8988T (cell line): ENCODE data around the gene JADE2.
"Not testable (repeated sequence)": the region's sequence is repeated elsewhere in the genome, so short reads cannot be mapped to it uniquely, and the experiment has no call there.

Source experiments
- DNase-seq: peaks from one replicate; pipeline ENCODE4 v3.0.0; 2011

The JADE2 gene

DNA sequence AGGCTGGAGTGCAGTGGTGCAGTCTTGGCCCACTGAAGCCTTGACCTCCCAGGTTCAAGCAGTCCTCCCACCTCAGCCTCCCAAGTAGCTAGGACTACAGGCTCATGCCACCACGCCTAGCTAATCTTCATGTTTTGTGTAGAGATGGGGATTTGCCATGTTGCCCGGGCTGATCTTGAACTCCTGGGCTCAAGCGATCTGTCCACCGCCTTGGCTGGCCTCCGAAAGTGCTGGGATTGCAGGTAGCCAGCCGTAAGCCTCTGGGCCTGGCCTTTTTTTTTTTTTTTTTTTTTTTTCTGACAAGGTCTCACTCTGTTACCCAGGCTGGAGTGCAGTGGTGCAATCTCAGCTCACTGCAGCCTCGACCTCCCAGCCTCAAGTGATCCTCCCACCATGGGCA, 27.2 kb downstream of the JADE2 start:
- not testable (repeated sequence) for DNase-seq

DNA sequence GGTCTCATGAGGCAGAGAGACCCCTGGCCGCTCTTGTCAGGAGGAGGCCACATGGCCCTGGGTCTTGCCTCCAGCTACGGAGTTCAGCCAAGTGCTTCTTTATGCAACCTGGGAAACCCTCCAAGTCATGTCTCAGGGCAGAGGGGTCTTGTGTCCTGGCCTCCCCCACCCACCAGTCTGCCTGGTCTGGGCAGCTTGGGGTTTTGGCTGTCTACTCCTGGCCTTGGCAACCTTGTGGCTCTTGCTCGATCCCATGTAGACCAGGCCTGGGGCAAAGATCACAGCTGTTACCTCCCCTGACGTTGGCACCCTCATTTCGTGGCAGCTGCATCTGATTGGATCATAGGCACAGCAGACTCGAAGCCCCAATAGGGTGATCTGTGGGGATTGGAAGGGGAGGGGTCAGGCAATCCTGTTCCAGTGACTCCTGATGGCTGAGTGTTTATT, 28.4 kb downstream of the JADE2 start:
- DNase-seq = no peak

GRCh38 chr5:134554319-134555222, 29.1 kb downstream of the JADE2 start:
- no peak for DNase-seq

GRCh38 chr5:134555223-134555889, 29.9 kb downstream of the JADE2 start:
- no peak for DNase-seq

DNA sequence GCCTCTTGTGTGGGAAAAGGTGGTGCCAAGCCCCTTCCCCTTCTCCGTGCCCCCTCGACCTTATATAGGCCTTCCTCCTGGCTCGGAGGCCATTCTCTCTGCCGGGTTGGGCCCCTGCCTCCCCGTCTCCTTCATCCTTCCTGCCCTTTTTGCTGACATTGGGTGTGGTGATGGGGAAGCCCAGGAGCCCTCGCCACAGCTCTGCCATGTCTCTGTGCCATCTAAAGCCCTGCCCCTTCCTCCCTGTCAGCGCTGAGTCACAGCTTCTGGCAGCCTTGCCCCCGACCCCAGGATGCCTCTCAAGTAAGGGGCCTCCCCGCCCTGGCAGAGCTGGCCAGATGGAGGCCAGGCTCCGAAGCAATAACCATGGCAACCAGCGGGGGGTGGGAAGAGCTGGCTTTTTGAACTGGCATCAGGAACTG, 30.4 kb downstream of the JADE2 start:
- DNase-seq = peak; percentile 90

GRCh38 chr5:134556588-134556987, 31.1 kb downstream of the JADE2 start:
- DNase-seq = not testable (repeated sequence)

DNA sequence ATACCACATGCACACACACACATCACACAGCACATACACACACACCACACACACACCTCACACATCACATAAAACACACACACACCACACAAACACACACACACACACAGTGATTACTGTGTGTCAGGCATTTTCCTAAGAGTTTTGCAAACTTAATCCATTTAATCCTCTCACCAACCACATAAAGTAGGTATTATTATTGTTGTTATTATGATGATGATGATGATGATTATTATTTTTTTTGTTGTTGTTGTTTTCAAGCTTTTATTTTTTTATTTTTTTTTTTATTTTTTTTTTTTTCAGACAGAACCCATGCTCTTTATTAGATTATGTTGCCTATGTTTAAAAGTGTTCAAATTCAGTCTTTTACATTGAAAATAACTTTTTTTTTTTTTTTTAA, 31.5 kb downstream of the JADE2 start:
- DNase-seq = no peak

GRCh38 chr5:134559672-134560071, 34.2 kb downstream of the JADE2 start:
- no peak for DNase-seq

GRCh38 chr5:134560698-134561097, 35.2 kb downstream of the JADE2 start:
- DNase-seq = no peak

- no peak for DNase-seq
Measured at GRCh38 chr5:134561871-134562296, 36.4 kb downstream of the JADE2 start.

GRCh38 chr5:134563221-134563620, 37.8 kb downstream of the JADE2 start:
- DNase-seq = no peak

DNA sequence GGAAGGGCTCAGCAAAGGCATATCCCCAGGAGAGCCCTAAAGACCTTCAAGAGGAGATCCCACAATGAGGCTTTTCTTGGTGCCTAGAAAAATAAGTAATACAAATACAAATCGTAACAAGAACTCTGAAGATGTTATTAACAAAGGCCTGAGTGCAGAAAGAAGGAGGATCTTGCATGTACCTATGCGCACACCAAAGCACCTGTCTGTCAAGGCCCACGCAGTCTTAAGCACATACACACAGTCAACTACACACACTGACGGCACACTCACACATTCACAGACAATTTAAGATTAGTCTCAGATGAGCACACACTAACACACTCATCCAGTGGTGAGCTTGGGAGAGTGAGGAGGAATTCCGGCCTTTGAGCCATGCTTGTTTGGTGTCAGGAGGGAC, 38.5 kb downstream of the JADE2 start:
- no peak for DNase-seq

DNA sequence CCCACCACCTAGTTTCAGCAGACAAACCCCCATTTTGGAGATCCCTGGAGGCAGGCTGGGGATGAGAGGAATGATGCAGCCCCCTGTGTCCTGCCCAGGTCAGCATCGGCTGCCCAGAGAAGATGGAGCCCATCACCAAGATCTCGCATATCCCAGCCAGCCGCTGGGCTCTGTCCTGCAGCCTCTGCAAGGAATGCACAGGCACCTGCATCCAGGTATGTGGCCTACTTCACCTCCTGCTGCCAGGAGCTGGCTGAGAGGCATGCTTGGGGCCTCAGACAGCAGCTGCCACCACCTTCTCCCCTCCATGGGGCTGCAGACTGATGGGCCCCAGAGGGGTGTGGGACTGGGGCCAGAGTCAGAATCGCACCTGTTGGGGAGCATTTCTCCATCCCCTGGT, 38.9 kb downstream of the JADE2 start:
- no peak for DNase-seq

DNA sequence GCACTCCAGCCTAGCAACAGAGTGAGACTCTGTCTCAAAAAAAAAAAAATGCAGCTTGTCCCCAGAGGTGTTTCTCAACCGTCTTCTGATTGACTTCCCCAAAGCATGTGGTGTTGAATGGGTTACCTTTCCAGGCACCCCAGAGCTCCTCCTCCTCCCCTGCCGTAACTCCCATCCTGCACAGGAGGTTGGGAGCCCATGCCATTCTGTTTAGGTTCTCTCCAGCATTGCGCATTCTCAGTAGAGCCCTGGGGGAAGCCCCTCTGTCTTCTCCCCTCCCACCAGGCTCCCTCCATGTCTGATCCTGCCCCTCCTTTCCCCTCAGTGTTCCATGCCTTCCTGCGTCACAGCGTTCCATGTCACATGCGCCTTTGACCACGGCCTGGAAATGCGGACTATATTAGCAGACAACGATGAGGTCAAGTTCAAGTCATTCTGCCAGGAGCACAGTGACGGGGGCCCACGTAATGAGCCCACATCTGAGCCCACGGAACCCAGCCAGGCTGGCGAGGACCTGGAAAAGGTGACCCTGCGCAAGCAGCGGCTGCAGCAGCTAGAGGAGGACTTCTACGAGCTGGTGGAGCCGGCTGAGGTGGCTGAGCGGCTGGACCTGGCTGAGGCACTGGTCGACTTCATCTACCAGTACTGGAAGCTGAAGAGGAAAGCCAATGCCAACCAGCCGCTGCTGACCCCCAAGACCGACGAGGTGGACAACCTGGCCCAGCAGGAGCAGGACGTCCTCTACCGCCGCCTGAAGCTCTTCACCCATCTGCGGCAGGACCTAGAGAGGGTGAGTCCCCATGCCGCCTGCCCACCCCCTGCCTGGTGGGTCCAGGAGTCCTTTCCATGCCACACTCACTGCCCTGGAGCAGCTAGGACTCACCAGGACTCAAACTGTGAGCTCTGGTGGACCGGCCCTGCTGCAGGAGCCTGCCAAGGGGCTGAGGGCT, 40.6 kb downstream of the JADE2 start:
- no peak for DNase-seq

DNA sequence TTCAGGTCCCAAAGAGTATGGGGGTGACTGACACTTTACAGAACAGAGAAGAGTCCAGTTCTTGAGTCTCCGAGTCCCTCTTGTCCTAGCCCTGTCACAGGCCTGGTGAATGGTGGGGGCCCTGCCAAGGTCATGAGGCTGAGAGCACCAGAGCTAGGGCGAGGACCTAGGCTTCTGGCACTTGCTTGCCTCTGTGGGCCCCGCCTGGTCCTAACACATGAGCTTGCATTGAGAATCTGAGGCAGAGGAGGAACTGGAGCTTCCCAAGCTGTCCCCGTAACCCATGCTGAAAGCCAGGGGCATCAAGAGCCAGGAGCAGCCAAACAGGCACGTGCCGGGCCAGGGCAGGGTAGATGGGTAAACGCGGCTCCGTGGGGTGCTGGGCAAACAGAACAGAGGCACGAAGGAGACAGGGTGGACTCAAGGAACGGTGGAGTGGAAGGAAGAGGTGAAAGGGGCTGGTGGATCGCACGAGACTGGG, 41.3 kb downstream of the JADE2 start:
- DNase-seq = no peak

DNA sequence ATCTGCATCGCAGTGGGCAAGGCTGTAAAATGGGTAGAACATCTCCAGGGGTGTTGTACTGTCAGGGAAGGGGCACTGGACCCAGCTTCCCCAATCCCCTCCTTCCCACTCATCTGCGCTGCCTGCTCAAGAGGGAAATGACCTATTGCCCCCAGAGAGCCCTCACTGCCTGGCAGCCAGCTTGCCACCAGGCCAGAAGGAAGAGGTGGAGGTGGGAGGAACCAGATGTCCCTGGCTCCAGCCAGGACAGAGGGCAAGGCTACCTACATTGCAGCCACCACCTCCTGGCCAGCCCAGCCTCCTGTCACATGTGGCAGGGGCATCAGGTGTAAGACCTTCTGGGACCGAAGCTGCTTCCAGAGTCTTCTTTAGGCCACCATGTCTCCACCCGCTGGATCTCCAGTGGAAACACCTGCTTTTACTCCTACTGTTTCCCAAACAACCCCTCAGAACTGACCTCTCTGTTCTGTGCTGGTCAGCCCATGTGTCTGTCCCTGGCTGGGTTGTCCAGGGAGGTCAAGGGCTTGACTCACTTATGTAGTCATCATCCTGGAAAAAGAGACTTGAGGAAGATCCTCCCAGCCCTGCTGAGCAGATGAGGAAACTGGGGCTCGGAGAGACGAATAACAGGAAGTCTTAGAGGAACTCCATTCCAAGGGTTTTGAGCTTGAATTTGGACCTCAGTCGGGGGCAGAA, 42.3 kb downstream of the JADE2 start:
- DNase-seq = no peak

DNA sequence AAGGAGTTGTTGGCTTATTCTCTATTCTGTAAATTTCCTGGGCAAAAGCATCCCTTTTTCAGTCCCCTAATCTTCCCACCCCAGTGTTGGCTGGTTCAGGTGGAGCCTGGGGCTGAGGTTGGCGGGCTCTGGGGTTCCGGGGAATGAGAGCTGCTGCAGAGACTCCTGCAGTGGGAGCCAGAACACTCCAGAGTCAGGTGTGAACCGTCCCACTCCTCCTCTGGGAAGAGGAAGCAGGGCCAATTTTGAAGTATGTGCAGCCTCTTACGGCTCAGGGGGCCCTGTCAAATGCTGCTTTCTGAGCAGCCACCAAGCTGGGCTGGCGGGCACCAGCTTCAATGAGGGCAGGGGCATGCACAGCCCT, 42.8 kb downstream of the JADE2 start:
- DNase-seq = no peak

DNA sequence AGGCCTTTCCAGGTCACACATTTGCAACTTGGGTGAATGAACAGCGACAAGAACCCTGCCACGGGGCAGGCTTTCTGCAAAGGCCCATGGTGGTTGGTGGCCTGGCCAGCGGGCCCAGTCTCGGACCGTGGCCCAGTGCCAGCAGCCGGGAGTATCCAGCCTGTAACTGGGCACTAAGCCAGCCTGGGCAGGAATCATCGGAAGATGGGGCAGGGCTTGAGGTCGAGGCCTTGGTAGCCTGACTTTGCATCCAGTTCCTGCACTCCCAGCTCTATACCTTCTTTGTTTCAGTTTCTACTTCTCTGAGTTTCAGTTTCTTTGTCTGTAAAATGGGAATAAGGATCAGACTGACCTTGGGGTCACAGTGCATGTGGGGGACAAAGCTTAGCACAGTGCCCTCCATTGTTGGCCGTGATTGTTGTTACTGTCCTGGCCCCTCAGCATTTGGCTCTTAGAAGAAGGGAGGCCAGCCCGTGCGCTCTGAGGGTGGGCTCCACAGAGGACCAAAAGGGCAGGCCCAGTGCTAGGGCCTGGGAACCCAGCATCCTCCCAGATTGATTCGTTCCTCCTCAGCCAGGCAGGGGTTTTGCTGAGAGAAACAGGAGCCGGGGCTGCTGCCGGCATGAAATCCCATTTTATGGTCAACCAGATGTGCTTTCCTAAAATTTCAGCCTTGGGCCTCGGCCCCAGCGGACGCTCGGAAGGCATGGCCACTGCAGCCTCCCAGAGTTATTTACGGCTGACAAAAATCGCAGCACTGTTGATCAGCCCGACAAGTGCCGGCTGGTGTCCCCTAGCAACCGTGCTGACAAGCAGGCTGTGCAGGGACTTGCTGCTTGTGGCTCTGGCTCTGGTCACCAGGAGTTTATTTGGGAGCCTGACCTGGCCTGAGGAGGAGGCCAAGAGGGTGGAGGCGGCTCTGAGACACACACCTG, 43.6 kb downstream of the JADE2 start:
- no peak for DNase-seq

DNA sequence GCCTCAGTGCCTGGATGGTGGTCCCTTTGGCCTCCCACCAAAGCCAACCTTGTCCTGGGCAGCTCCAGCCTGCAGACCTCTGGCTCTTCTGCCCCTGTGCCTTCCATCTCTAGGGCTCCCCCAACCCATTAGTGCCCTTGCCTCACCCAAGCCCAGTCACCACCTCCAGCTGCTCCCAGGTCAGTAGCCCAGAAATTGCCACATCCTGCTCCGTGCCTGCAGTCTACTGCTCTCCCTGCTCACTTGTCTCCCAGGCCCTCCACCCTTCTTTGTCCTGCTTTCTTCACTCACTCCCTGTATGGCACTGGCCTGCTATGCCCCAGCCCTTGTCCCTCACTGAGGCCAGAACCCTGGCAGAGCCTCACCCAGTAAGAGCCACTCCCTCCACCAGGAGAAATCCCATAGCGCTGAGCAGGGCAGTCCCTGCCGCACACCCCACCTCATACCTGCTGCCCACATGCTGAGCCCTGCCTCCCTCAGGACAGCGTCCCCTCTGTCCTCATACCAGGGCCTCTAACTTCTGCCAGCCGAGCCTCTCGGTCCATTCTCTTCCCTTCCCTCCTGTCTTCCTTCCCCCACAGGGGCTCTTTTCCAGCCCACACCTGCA, 44.4 kb downstream of the JADE2 start:
- DNase-seq = no peak

- DNase-seq = no peak
Measured at GRCh38 chr5:134570365-134570758, 44.9 kb downstream of the JADE2 start.

GRCh38 chr5:134570886-134571285, 45.4 kb downstream of the JADE2 start:
- no peak for DNase-seq
